ENCODE data around the gene CLTCL1.
"Not testable (repeated sequence)": the region's sequence is repeated elsewhere in the genome, so short reads cannot be mapped to it uniquely, and the experiment has no call there.

- TF ChIP-seq CTCF (IDR thresholded peaks at IDR 0.05); POLR2A (IDR thresholded peaks at IDR 0.05); EP300 (IDR thresholded peaks at IDR 0.05; ENCODE audit: low read depth): not testable (repeated sequence)
These were observed 132.9 kb downstream of the CLTCL1 start for GRCh38 chr22:19158649-19159048.
